ENCODE results near the gene PTPRCAP. TPM values are rescaled to one million over a fixed set of nuclear protein-coding genes. Genes with fewer than 3 reads are reported as not detected.

The PTPRCAP gene
- total and polyA plus RNA-seq, 9 of the 15 experiments (the other 6 are each of a cell fraction or from before 2014, with no cell fraction given): 0.22 to 2.0 (median 1.1) TPM; not detected in 4

- 47% methylated on average over 22 of the region's 25 CpGs for WGBS (ENCODE audit: insufficient coverage, low coverage, missing lambda C conversion rate)
- Histone ChIP-seq H3K9me3 (replicated peaks; ENCODE audit: control insufficient read depth, insufficient read depth, low read depth, low read length) (no peaks in the 10 kb centered on the region), H3K4me1 (replicated peaks in 1 of 2; ENCODE audit: control insufficient read depth in 2 of 2, insufficient read depth in 2 of 2, low read length in 2 of 2) (peaks cover 0 to 47% of the 10 kb centered on the region in 2 experiments; a peak in 2 of 5 replicates), H4K20me1 (replicated peaks; ENCODE audit: control insufficient read depth, insufficient read depth, low read length) (no peaks in the 10 kb centered on the region), H3K79me2 (ENCODE audit: control insufficient read depth, insufficient read depth, low read length) (no peaks in the 10 kb centered on the region), H3K4me3 (no peak overlapping the region), H3K9ac (ENCODE audit: insufficient read depth in 1 of 2, low read depth in 2 of 2, low read length in 2 of 2) (peak overlapping the region in 1 of 2 experiments; percentile 81; a peak in 2 of 4 replicates), H3K9me1 (ENCODE audit: control insufficient read depth, insufficient read depth, low read length) (no peaks in the 10 kb centered on the region), H3K36me3 (ENCODE audit: control insufficient read depth, insufficient read depth, low read length) (no peaks in the 10 kb centered on the region), H3K27me3 (ENCODE audit: control insufficient read depth in 2 of 2, insufficient read depth in 2 of 2, low read length in 2 of 2) (no peaks in the 10 kb centered on the region), H3K27ac (ENCODE audit: extremely low read depth, low read depth, low read length) (no peak overlapping the region), H3K4me2 (ENCODE audit: insufficient read depth, low read length) (no peak overlapping the region), H2AFZ (ENCODE audit: low read depth, low read length) (0 out of 2 replicates have a peak overlapping the region, but pooled peaks have one; percentile 37)
- ATAC-seq (peak; percentile 39; the same call in 2 of the 3 replicates), FAIRE-seq (no peak), DNase-seq (ENCODE audit: extremely low read depth in 1 of 4, low spot score in 3 of 4) (peak in 1 of 4 experiments; percentile 22)
- no TSS peak for BruUV-seq (replicated peaks)
- TF ChIP-seq CTBP1 (IDR thresholded peaks at IDR 0.05; ENCODE audit: borderline replicate concordance): peak; percentile 16; the same call in 1 of the 2 replicates
- no peak for TF ChIP-seq RBFOX2 (IDR thresholded peaks at IDR 0.05; ENCODE audit: low read depth, low read length)
- ChIA-PET POLR2A (interaction anchor here (0.6 to 1.2 kb wide), 3 partner anchors 11 to 759 kb away, joined by 3 to 4 read pairs (median 3); no protein-coding TSS in a partner anchor), CTCF (ENCODE audit: low intra/inter-chr PET ratio) (no interaction called here)
- in situ Hi-C loops (cut with MboI): no loop called here
- intact Hi-C loops (cut with micrococcal nuclease): no loop called here
These were observed 18.7 kb upstream of the PTPRCAP start for GRCh38 chr11:67456068-67456705.

- DNase-seq (ENCODE audit: extremely low read depth in 1 of 4, low spot score in 3 of 4): no peak
- H3K27ac ChIP-seq (ENCODE audit: extremely low read depth, low read depth, low read length): no peak within 1 kb of the TSS
- H3K79me2 ChIP-seq (ENCODE audit: control insufficient read depth, insufficient read depth, low read length): no peaks in the 10 kb centered on the region
- ATAC-seq: no peak
- no TSS peak for BruUV-seq (replicated peaks)
- no peaks in the 10 kb centered on the region for H3K36me3 ChIP-seq (ENCODE audit: control insufficient read depth, insufficient read depth, low read length)
- ChIA-PET CTCF (ENCODE audit: low intra/inter-chr PET ratio) (no interaction called here), POLR2A (interaction anchor here (0.6 kb wide), 1 partner anchor 86 kb away, joined by 3 read pairs; no protein-coding TSS in a partner anchor)
- H4K20me1 ChIP-seq (replicated peaks; ENCODE audit: control insufficient read depth, insufficient read depth, low read length): no peaks in the 10 kb centered on the region
- intact Hi-C loops (cut with micrococcal nuclease) (no loop called here), in situ Hi-C loops (cut with MboI) (no loop called here)
- no peak for FAIRE-seq
- no peak within 1 kb of the TSS for H3K4me3 ChIP-seq
- no peak within 1 kb of the TSS for H3K4me2 ChIP-seq (ENCODE audit: insufficient read depth, low read length)
- peaks cover 0 to 49% of the 10 kb centered on the region in 2 experiments; a peak in 2 of 5 replicates for H3K4me1 ChIP-seq (replicated peaks in 1 of 2; ENCODE audit: control insufficient read depth in 2 of 2, insufficient read depth in 2 of 2, low read length in 2 of 2)
- H3K9me1 ChIP-seq (ENCODE audit: control insufficient read depth, insufficient read depth, low read length): no peaks in the 10 kb centered on the region
- 0 out of 2 replicates have a peak within 1 kb of the TSS, but pooled peaks have one; percentile 37 for H2AFZ ChIP-seq (ENCODE audit: low read depth, low read length)
- no peaks in the 10 kb centered on the region for H3K9me3 ChIP-seq (replicated peaks; ENCODE audit: control insufficient read depth, insufficient read depth, low read depth, low read length)
- WGBS (ENCODE audit: insufficient coverage, low coverage, missing lambda C conversion rate): 63% methylated on average over 3 of the region's 3 CpGs
- H3K9ac ChIP-seq (ENCODE audit: insufficient read depth in 1 of 2, low read depth in 2 of 2, low read length in 2 of 2): peak within 1 kb of the TSS in 1 of 2 experiments; percentile 81; a peak in 2 of 4 replicates
- H3K27me3 ChIP-seq (ENCODE audit: control insufficient read depth in 2 of 2, insufficient read depth in 2 of 2, low read length in 2 of 2): no peaks in the 10 kb centered on the region
- TF ChIP-seq ZNF24 (IDR thresholded peaks at IDR 0.05): no peak
- no peak for TF ChIP-seq SREBF2 (CRISPR knock-in tag; IDR thresholded peaks at IDR 0.05)
- no peak for TF ChIP-seq MLLT1 (IDR thresholded peaks at IDR 0.05)
- no peak for TF ChIP-seq BRCA1 (IDR thresholded peaks at IDR 0.05)
- TF ChIP-seq BRCA1 (CRISPR knock-in tag; IDR thresholded peaks at IDR 0.05): no peak
- TF ChIP-seq DMBX1 (CRISPR knock-in tag; IDR thresholded peaks at IDR 0.05; ENCODE audit: borderline replicate concordance): no peak
- no peak for TF ChIP-seq EWSR1 (IDR thresholded peaks at IDR 0.05; ENCODE audit: borderline replicate concordance, low read depth, partially characterized antibody)
- no peak for TF ChIP-seq HDAC6 (IDR thresholded peaks at IDR 0.05; ENCODE audit: low read depth, low read length)
- no peak for TF ChIP-seq ZNF143 (CRISPR knock-in tag; IDR thresholded peaks at IDR 0.05)
- no peak for TF ChIP-seq NCOA6 (IDR thresholded peaks at IDR 0.05)
These were observed 17.6 kb upstream of the PTPRCAP start, which contains the start of gene CABP4 for GRCh38 chr11:67455054-67455453. Gene CABP4, plus strand, starts transcription at chr11:67455354. Its CDS starts 70 bp downstream, at chr11:67455424.
